Skeletal muscle tissue (tissue), 4 donors: ENCODE measurements around the gene TTC21B. TPM values are rescaled to one million over a fixed set of nuclear protein-coding genes. Genes with fewer than 3 reads are reported as not detected.
"Not testable (repeated sequence)": the region's sequence is repeated elsewhere in the genome, so short reads cannot be mapped to it uniquely, and the experiment has no call there.

Experiments
- H3K27ac ChIP-seq: one replicate; pipeline ENCODE4 v1.7.0; 2013; ENCODE audit warnings: mild to moderate bottlenecking, low read depth, low read length, inconsistent platforms
- H3K27me3 ChIP-seq, 3 donors: one replicate each; pipeline ENCODE4 v1.7.0; 2013; ENCODE audit warnings: low read length in 3 of 3; ENCODE audit not compliant: control insufficient read depth in 3 of 3, insufficient read depth in 3 of 3
- H3K36me3 ChIP-seq, 3 donors: one replicate each; pipeline ENCODE4 v1.7.0; 2013; ENCODE audit warnings: low read length in 3 of 3; ENCODE audit not compliant: control insufficient read depth in 3 of 3, insufficient read depth in 3 of 3
- H3K4me1 ChIP-seq, 3 donors: one replicate each; pipeline ENCODE4 v1.7.0; 2013; ENCODE audit warnings: low read length in 3 of 3, mild to moderate bottlenecking in 3 of 3; ENCODE audit not compliant: control insufficient read depth in 3 of 3, insufficient read depth in 3 of 3
- H3K4me3 ChIP-seq, 3 donors: one replicate each; pipeline ENCODE4 v1.7.0; 2013; ENCODE audit warnings: low read length in 3 of 3
- H3K9ac ChIP-seq, 3 donors: one replicate each; pipeline ENCODE4 v1.7.0; 2013; ENCODE audit warnings: low read length in 3 of 3, mild to moderate bottlenecking in 3 of 3, moderate library complexity in 2 of 3, low read depth in 1 of 3
- H3K9me3 ChIP-seq, 3 donors: one replicate each; pipeline ENCODE4 v1.7.0; 2013; ENCODE audit warnings: low read length in 3 of 3; ENCODE audit not compliant: control insufficient read depth in 3 of 3
- total RNA-seq: library from RNA; depleted of rRNA; stranded (reverse); fragments of >200 nt; gene quantifications from one replicate; pipeline ENCODE4 v1.2.3, GENCODE V29; 2014
- donor health status: Osteomylitis.

TTC21B gene
- 50.1 TPM for total RNA-seq

DNA sequence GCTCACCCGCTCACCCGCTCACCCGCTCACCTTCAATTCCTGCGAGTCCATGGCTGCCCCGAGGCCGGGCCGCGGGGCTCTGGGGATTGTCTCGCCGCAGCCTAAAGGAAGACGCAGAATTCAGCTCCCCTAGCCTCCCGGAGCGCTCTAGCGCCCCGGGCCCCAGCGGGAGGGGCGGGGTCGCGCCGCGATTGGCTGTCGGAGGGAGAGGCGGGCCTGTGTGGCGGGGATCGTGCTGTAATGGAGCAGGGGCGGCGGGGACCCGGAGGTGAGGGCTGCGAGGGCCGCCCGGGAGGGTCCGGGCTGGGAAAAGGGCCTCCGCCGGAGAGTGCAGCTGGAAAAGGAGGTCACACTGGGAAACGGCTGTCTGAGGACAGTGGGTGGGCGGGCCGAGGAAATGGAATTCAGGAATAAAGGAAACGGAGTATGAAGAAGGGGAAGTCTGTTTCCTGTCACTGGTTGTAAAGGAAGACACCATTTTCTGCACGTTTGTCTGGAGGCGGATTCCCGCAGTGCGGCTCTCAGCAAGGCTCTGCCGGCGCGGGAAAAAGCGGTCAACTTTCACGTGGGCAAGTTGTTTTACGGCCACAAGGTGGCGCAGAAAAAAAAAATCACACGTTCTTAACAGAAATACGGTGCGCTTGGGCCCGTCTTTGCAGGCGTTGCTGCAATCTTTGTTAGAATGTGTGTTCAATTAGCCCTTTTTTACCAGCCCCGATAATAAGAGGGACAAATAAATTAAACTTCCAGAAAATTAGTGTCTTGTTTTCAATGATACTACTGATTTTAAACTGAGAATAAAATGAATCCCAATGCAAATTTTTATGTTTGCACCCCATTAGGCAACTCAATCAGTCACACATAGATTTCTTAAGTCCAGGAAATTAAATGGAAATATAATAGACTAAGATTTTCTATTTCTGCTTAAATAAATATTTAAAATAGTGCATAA is at the start of gene TTC21B:
Gene TTC21B, minus strand, starts transcription at position 122 of the 952 bp plus-strand sequence. Its CDS starts 71 bp downstream, at position 51.
- H3K9ac ChIP-seq: peak within 1 kb of the TSS; percentile 86 to 88 (median 86)

DNA sequence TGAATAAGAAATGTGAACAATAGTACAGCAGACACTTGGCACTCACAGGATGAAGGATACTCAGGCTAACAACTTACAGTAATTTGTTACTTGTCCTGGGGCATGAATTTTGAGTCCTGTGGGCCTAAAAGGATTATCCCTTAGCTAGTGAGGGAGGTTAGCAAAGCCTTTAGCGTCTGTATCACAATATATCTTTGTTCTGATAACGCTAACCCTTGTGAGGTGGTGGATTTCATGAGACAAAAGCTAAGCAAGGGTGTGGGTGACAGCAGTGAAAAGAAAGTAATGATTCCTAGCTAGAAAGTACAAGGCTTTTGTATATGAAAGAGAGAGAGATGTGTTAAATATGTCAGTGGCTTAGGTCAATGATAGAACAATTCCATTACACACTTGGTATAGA is 46.8 kb upstream of the TTC21B start:
- H3K27ac ChIP-seq: no peak overlapping the region
- no peaks in the 10 kb centered on the region for H3K36me3 ChIP-seq
- H3K27me3 ChIP-seq: no peaks in the 10 kb centered on the region
- no peaks in the 10 kb centered on the region for H3K4me1 ChIP-seq
- H3K9ac ChIP-seq: no peak overlapping the region
- no peaks in the 10 kb centered on the region for H3K9me3 ChIP-seq
- no peak overlapping the region for H3K4me3 ChIP-seq

More for the DNA sequence above, at the start of gene TTC21B:
- H3K4me1 ChIP-seq: peaks cover 4 to 20% (median 15%) of the 10 kb centered on the region in 3 donors
- no peaks in the 10 kb centered on the region for H3K27me3 ChIP-seq
- H3K27ac ChIP-seq: peak within 1 kb of the TSS; percentile 78
- H3K9me3 ChIP-seq: no peaks in the 10 kb centered on the region
- no peaks in the 10 kb centered on the region for H3K36me3 ChIP-seq
- H3K4me3 ChIP-seq: peak within 1 kb of the TSS; percentile 82 to 86 (median 83)

DNA sequence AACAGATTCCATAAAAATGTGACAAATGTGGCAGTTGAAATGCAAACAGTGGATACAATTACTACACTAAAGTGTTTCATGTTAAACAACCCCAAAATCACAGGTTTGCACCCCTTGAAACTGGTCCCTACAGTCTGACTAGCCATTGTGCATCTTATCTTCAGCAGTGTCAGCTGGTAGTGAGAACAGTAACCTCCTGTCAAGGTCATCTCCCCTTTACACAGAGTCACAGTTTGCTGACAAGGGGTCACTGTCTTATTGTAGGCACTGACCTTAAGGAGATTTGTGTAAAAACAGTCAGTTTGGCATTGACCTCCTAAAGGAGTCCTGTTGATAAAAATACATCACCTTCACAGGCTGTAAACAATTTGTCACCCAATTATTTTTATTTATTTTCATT is 37.3 kb upstream of the TTC21B start:
- Histone ChIP-seq H3K4me1 (no peaks in the 10 kb centered on the region), H3K36me3 (no peaks in the 10 kb centered on the region), H3K9me3 (peaks cover 0 to 3% (median 0%) of the 10 kb centered on the region in 3 donors), H3K27me3 (no peaks in the 10 kb centered on the region), H3K9ac (no peak overlapping the region), H3K4me3 (no peak overlapping the region), H3K27ac (no peak overlapping the region)

DNA sequence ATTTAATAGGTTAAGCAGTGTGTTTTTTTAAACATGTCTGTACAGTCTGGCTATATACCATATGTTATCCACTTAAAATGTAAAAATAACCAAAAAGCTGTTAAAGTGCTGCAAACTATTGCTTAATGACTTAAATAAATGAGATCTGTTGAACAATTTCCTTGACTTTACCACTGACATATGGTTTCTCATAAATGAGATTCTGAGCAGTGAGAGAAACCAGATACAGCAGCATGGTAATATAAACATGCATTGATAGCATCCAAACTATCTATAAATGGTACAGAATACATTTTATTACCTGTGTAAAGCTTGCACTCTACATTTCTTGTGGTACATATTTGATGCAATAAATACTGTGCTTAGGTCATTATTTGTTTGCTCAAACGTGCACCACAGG is 36.3 kb upstream of the TTC21B start:
- no peaks in the 10 kb centered on the region for H3K36me3 ChIP-seq
- H3K9me3 ChIP-seq: peaks cover 0 to 3% (median 0%) of the 10 kb centered on the region in 3 donors
- H3K4me1 ChIP-seq: no peaks in the 10 kb centered on the region
- no peak overlapping the region for H3K9ac ChIP-seq
- H3K27ac ChIP-seq: no peak overlapping the region
- H3K4me3 ChIP-seq: no peak overlapping the region
- no peaks in the 10 kb centered on the region for H3K27me3 ChIP-seq

DNA sequence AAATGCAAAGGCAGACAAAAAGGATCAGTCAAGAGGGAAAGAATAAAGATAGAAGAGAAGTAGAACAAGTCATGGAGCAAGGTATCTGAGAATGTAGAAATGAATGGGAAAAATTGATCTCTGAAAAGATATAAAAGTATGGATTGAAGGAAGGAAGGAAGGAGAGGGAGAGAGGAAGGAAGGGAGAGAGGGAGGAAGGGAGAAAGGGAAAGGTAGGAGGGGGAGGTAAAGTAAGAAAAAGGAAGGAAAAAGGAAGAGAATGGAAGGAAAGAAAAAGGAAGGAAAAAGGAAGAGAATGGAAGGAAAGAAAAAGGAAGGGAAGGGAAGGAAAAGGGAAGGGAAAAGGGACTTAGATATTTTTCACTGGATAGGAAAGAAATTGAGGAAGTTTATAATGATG is 31.5 kb upstream of the TTC21B start:
- H3K27me3 ChIP-seq: no peaks in the 10 kb centered on the region
- no peaks in the 10 kb centered on the region for H3K4me1 ChIP-seq
- no peak overlapping the region for H3K4me3 ChIP-seq
- H3K36me3 ChIP-seq: no peaks in the 10 kb centered on the region
- no peak overlapping the region for H3K9ac ChIP-seq
- H3K9me3 ChIP-seq: peaks cover 0 to 3% (median 0%) of the 10 kb centered on the region in 3 donors
- H3K27ac ChIP-seq: no peak overlapping the region

DNA sequence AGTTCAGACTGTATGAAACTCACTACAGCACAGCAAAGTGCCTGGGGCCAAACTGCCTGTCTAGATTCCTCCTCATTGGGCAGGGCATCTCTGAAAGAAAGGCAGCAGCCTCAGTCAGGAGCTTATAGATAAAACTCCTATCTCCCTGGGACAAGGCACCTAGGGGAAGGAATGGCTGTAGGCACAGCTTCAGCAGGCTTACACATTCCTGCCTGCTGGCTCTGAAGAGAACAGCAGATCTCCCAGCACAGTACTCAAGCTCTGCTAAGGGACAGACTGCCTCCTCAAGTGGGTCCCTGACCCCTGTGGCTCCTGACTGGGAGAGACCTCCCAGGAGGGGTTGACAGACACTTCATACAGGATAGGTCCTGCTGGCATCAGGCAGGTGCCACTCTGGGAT is 18.6 kb upstream of the TTC21B start:
- H3K4me1 ChIP-seq, H3K27me3 ChIP-seq, H3K36me3 ChIP-seq, H3K9ac ChIP-seq, H3K9me3 ChIP-seq, H3K27ac ChIP-seq, H3K4me3 ChIP-seq: not testable (repeated sequence)

DNA sequence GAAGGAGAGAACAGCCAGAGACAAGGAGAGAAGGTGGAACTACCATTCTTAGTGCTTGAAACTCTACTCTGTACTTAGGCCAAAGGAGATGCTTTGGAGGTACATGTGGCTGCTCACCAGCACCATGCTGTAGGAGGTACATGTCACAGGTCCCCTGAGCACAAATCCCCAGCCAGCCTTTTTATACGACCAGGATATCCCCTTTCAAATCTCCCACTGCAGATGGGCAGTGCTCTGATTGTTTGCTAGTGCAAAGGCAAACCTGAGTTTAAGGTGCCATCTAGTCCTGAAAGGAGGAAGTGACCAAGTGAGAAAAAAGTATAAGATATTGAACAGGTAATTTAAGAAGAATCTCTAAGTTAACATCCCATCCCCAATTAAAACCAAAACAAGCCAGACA is 17.1 kb upstream of the TTC21B start:
- Histone ChIP-seq H3K4me3 (no peak overlapping the region), H3K27me3 (peaks cover 0 to 6% (median 0%) of the 10 kb centered on the region in 3 donors), H3K9ac (no peak overlapping the region), H3K4me1 (no peaks in the 10 kb centered on the region), H3K27ac (no peak overlapping the region), H3K36me3 (no peaks in the 10 kb centered on the region), H3K9me3 (no peaks in the 10 kb centered on the region)

DNA sequence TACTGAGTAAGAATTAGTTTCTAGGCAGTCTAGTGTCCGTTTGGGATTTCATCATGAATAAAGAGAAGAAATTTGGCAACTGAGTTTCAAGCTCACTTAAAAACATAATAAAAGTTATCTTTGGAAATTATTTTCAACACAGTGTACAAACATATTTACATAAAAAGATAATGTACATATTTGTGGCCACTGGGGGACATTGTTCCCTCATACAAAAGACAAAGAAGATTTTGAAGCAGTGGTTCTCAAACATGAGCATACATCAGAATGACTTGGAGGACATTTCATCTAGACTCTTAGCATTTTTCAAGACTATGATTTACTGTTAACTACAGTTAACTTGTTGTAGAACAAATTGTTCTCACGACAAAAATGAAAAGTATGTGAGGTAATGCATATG is 15.7 kb upstream of the TTC21B start:
- Histone ChIP-seq H3K4me3 (no peak overlapping the region), H3K4me1 (no peaks in the 10 kb centered on the region), H3K9me3 (no peaks in the 10 kb centered on the region), H3K27me3 (peaks cover 0 to 6% (median 0%) of the 10 kb centered on the region in 3 donors), H3K9ac (no peak overlapping the region), H3K27ac (no peak overlapping the region), H3K36me3 (no peaks in the 10 kb centered on the region)

DNA sequence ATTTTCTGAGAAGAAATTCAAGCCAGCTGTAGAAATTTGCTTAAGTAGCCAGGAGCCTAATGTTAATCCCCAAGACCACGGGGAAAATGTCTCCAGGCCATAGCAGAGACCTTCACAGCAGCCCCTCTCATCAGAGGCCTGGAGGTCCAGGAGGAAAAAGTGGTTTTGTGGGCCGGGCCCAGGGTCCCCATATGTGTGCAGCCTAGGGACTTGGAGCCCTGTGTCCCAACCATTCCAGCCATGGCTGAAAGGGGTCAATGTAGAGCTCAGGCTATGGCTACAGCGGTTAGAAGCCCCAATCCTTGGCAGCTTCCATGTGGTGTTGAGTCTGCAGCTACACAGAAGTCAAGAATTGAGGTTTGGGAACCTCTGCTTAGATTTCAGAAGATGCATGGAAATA is 14.2 kb upstream of the TTC21B start:
- Histone ChIP-seq H3K4me1 (no peaks in the 10 kb centered on the region), H3K27me3 (peaks cover 0 to 6% (median 0%) of the 10 kb centered on the region in 3 donors), H3K36me3 (no peaks in the 10 kb centered on the region), H3K9ac (no peak overlapping the region), H3K9me3 (no peaks in the 10 kb centered on the region), H3K4me3 (no peak overlapping the region), H3K27ac (no peak overlapping the region)

DNA sequence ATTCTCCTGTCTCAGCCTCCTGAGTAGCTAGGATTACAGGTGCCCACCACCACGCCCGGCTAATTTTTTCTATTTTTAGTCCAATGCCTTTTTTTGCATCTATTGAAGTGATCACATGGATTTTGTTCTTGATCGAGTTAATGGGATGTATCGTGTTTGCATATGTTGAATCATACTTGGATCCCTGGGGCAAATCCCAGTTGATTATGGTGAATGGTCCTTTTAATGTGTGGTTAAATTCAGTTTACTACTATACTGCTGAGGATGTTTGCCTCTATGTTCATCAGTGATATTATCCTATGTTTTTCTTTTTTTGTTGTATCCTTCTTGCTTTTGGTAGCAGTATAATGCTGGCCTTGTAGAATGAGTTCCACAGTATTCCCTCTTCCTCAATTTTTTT is 8.2 kb upstream of the TTC21B start:
- H3K4me3 ChIP-seq: no peak overlapping the region
- H3K4me1 ChIP-seq: no peaks in the 10 kb centered on the region
- H3K9ac ChIP-seq: no peak overlapping the region
- H3K9me3 ChIP-seq: no peaks in the 10 kb centered on the region
- H3K27ac ChIP-seq: no peak overlapping the region
- H3K27me3 ChIP-seq: no peaks in the 10 kb centered on the region
- no peaks in the 10 kb centered on the region for H3K36me3 ChIP-seq
